ENCODE data around the gene SMIM8.

DNA sequence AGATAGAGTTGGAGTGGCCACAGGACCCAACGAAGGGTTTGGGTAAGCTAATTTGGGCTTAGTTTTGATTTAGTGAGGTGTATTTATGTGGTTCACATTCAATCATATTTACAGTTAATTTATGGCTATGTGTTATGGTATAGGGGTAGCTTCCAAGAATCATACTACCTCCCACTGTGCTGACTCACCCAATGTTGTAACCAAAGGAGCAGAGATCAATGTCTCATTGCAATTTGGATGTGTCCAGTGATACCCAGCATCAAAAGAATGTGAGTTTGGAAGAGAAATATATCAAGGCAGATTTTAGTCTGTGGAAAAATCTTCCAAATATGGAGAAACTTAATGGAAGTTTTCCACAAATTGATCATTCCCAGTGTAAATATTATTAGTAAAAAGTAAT, 25.3 kb upstream of the SMIM8 start:
- TF ChIP-seq FOXK2 (IDR thresholded peaks at IDR 0.05) (no peak), BHLHE40 (IDR thresholded peaks at IDR 0.05; ENCODE audit: borderline replicate concordance) (no peak), ZNF384 (IDR thresholded peaks at IDR 0.05) (no peak), HDGF (IDR thresholded peaks at IDR 0.05; ENCODE audit: borderline replicate concordance) (no peak), SP1 (IDR thresholded peaks at IDR 0.05) (no peak), FOXM1 (IDR thresholded peaks at IDR 0.05; ENCODE audit: borderline replicate concordance) (no peak), TARDBP (IDR thresholded peaks at IDR 0.05) (no peak), L3MBTL2 (conservative IDR thresholded peaks at IDR 0.05) (no peak), FOXA1 (IDR thresholded peaks at IDR 0.05) (no peak), CTBP1 (IDR thresholded peaks at IDR 0.05; ENCODE audit: borderline replicate concordance) (no peak), NFRKB (IDR thresholded peaks at IDR 0.05) (no peak), SUZ12 (IDR thresholded peaks at IDR 0.05) (no peak), ELF4 (IDR thresholded peaks at IDR 0.05) (no peak)
- TF ChIP-seq, protein P1, sequence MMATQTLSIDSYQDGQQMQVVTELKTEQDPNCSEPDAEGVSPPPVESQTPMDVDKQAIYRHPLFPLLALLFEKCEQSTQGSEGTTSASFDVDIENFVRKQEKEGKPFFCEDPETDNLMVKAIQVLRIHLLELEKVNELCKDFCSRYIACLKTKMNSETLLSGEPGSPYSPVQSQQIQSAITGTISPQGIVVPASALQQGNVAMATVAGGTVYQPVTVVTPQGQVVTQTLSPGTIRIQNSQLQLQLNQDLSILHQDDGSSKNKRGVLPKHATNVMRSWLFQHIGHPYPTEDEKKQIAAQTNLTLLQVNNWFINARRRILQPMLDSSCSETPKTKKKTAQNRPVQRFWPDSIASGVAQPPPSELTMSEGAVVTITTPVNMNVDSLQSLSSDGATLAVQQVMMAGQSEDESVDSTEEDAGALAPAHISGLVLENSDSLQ (IDR thresholded peaks at IDR 0.05) = no peak

Measured in HEK293T (cell line).